ENCODE measurements around the gene IFNW1.
"Not testable (repeated sequence)": the region's sequence is repeated elsewhere in the genome, so short reads cannot be mapped to it uniquely, and the experiment has no call there.

Gene IFNW1

GRCh38 chr9:21141427-21141882 lies at the start of gene IFNW1:
IFNW1 (minus strand) TSS chr9:21141832; CDS start chr9:21141570, 262 bp downstream.
- no peak within 1 kb of the TSS for H3K4me3 Mint-ChIP-seq

GRCh38 chr9:21187487-21187886 lies 45.9 kb upstream of the IFNW1 start, which contains the start of gene IFNA4:
IFNA4 (minus strand) TSS chr9:21187587; CDS start chr9:21187531, 56 bp downstream.
- not testable (repeated sequence) for DNase-seq; H3K4me1 Mint-ChIP-seq; H3K9me3 Mint-ChIP-seq; H3K36me3 Mint-ChIP-seq (ENCODE audit: low read depth); H3K27me3 Mint-ChIP-seq; ATAC-seq; H3K27ac Mint-ChIP-seq; H3K4me3 Mint-ChIP-seq

More at GRCh38 chr9:21141427-21141882, at the start of gene IFNW1:
- no peaks in the 10 kb centered on the region for H3K36me3 Mint-ChIP-seq (ENCODE audit: low read depth)
- no peaks in the 10 kb centered on the region for H3K9me3 Mint-ChIP-seq
- ATAC-seq (no peak), DNase-seq (no peak)
- H3K4me1 Mint-ChIP-seq, result peaks cover 11% of the 10 kb centered on the region
- H3K27ac Mint-ChIP-seq, result no peak within 1 kb of the TSS
- H3K27me3 Mint-ChIP-seq, result no peaks in the 10 kb centered on the region

GRCh38 chr9:21182810-21183736 lies 41.4 kb upstream of the IFNW1 start:
- not testable (repeated sequence) for H3K27me3 Mint-ChIP-seq; H3K36me3 Mint-ChIP-seq (ENCODE audit: low read depth); H3K4me3 Mint-ChIP-seq; H3K4me1 Mint-ChIP-seq; H3K9me3 Mint-ChIP-seq; H3K27ac Mint-ChIP-seq
- ATAC-seq (peak; percentile 66), DNase-seq (peak; percentile 8)

DNA sequence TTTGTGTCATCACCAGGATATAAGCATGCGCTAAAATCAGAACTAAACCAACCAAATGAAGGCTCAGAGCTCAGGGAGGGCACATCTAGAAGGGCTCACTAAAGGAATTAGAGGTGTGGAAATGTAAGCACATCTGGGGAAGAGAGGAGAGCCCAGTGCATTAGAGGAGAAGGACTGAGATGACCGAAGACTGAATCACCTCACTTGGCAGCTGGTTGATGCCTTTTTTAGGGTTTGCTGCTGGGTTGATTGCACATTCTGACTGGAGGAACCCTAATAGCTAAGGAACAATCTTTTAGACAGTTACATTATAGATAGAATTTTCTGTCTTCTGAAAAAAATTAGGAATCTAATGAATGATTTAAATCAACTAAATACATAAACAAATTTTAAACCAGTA lies 33.0 kb upstream of the IFNW1 start:
- no peaks in the 10 kb centered on the region for H3K36me3 Mint-ChIP-seq (ENCODE audit: low read depth)
- H3K4me1 Mint-ChIP-seq, result no peaks in the 10 kb centered on the region
- no peaks in the 10 kb centered on the region for H3K9me3 Mint-ChIP-seq
- H3K4me3 Mint-ChIP-seq, result no peak overlapping the region
- ATAC-seq (no peak), DNase-seq (no peak)
- H3K27me3 Mint-ChIP-seq, result peaks cover 2% of the 10 kb centered on the region
- no peak overlapping the region for H3K27ac Mint-ChIP-seq

DNA sequence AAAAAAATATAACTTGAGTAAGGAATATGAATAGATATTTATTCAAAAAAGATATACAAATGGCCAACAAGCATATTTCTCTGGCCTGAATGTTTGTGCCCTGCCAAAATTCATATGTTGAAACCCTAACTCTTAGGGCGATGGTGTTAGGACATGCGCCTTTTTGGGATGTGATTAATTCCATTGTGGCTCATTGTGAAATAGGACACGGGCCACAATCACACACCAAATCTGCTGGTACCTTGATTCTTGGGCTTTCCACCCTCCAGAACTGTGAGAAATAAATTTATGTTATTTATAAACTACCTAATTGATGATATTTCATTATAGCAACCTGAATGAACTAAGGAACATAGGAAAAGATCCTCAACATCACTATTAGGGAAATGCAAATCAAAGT lies 30.5 kb upstream of the IFNW1 start:
- H3K4me1 Mint-ChIP-seq, result no peaks in the 10 kb centered on the region
- H3K27me3 Mint-ChIP-seq, result peaks cover under 1% of the 10 kb centered on the region
- ATAC-seq, result no peak
- H3K9me3 Mint-ChIP-seq, result no peaks in the 10 kb centered on the region
- no peak overlapping the region for H3K4me3 Mint-ChIP-seq
- no peak overlapping the region for H3K27ac Mint-ChIP-seq
- no peak for DNase-seq
- H3K36me3 Mint-ChIP-seq (ENCODE audit: low read depth), result no peaks in the 10 kb centered on the region

- Mint-ChIP-seq H3K4me1 (no peaks in the 10 kb centered on the region), H3K27ac (no peak overlapping the region), H3K9me3 (no peaks in the 10 kb centered on the region), H3K36me3 (ENCODE audit: low read depth) (no peaks in the 10 kb centered on the region), H3K27me3 (no peaks in the 10 kb centered on the region), H3K4me3 (no peak overlapping the region)
- ATAC-seq, result no peak
- no peak for DNase-seq
Observed at GRCh38 chr9:21171351-21171750, 29.7 kb upstream of the IFNW1 start.

DNA sequence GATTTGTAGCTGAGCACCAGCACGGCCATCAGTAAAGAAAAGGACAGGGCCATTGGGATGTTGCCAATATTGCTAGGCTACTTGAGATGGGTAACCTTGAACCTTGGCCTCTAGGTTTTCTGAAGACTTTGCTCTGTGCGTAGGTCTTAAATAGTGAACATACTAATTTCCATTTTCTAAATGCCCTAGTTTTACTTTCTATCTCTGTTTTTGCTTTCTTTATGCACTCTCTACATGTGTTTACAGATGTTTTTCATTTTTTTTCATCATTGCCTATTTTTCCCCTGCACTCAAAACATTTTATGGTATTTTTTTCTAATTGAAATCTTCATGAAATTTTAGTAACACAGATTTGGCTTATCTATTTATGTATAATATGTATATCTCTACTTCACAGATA lies 24.9 kb upstream of the IFNW1 start, which contains the start of gene IFNA21:
IFNA21 (minus strand) TSS at position 101 of the 400 bp plus-strand sequence; CDS start at position 53, 48 bp downstream.
- not testable (repeated sequence) for H3K4me1 Mint-ChIP-seq, H3K27me3 Mint-ChIP-seq, H3K4me3 Mint-ChIP-seq

GRCh38 chr9:21165516-21165915 lies 23.9 kb upstream of the IFNW1 start:
- no peaks in the 10 kb centered on the region for H3K27me3 Mint-ChIP-seq
- H3K4me3 Mint-ChIP-seq, result no peak overlapping the region
- no peak for ATAC-seq
- H3K36me3 Mint-ChIP-seq (ENCODE audit: low read depth), result no peaks in the 10 kb centered on the region
- peaks cover 16% of the 10 kb centered on the region for H3K4me1 Mint-ChIP-seq
- DNase-seq, result no peak
- H3K27ac Mint-ChIP-seq, result no peak overlapping the region
- no peaks in the 10 kb centered on the region for H3K9me3 Mint-ChIP-seq

More for the DNA sequence above, 24.9 kb upstream of the IFNW1 start, which contains the start of gene IFNA21:
- not testable (repeated sequence) for H3K36me3 Mint-ChIP-seq (ENCODE audit: low read depth); DNase-seq; H3K27ac Mint-ChIP-seq; H3K9me3 Mint-ChIP-seq; ATAC-seq

DNA sequence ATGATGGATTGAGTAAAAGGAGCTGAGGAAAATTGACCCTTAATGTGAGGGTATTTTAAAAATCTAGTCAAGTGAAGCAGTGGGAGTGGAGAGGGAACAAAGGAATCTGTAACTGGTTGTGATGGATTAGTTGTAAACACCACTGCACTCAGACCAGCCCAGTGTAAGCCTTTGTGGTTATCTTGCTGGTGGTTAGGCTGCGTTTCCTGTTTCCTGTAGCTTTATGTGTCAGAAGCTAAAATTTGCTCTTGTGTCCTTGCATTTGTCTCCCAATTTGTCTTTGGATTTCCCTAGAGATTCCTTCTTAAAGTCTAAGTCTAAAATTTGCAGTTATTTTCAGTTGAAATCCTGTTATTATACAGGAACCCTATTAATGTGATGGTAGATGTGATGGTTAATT lies 18.5 kb upstream of the IFNW1 start:
- DNase-seq, result peak; percentile 11
- peak; percentile 78 for ATAC-seq
- Mint-ChIP-seq H3K27me3 (no peaks in the 10 kb centered on the region), H3K4me3 (no peak overlapping the region), H3K27ac (no peak overlapping the region), H3K36me3 (ENCODE audit: low read depth) (no peaks in the 10 kb centered on the region), H3K4me1 (peaks cover 28% of the 10 kb centered on the region), H3K9me3 (peaks cover 8% of the 10 kb centered on the region)

DNA sequence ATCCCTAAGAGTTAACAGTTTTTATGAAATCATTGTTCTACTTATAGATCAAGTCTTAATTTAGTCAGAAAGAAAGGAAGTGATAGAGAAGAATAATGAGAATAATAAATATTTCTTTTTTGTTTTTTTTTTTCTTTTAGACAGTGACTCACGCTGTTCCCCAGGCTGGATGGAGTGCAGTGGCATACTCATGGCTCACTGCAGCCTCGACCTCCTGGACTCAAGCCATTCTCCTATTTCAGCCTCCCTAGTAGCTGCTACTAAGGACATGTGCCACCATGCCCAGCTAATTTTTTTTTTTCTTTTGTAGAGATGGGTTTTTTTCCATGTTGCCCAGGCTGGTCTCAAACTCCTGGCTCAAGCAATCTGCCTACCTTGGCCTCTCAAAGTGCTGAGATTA lies 13.9 kb upstream of the IFNW1 start:
- H3K4me3 Mint-ChIP-seq, result no peak overlapping the region
- no peaks in the 10 kb centered on the region for H3K27me3 Mint-ChIP-seq
- peaks cover 18% of the 10 kb centered on the region for H3K4me1 Mint-ChIP-seq
- H3K27ac Mint-ChIP-seq, result no peak overlapping the region
- DNase-seq, result no peak
- peaks cover 8% of the 10 kb centered on the region for H3K9me3 Mint-ChIP-seq
- no peak for ATAC-seq
- no peaks in the 10 kb centered on the region for H3K36me3 Mint-ChIP-seq (ENCODE audit: low read depth)

GRCh38 chr9:21154018-21154608 lies 12.5 kb upstream of the IFNW1 start:
- Mint-ChIP-seq H3K27me3 (peaks cover 5% of the 10 kb centered on the region), H3K4me1 (peaks cover 7% of the 10 kb centered on the region), H3K4me3 (no peak overlapping the region), H3K36me3 (ENCODE audit: low read depth) (no peaks in the 10 kb centered on the region), H3K27ac (no peak overlapping the region), H3K9me3 (peaks cover 9% of the 10 kb centered on the region)
- DNase-seq, result no peak
- no peak for ATAC-seq

- no peaks in the 10 kb centered on the region for H3K36me3 Mint-ChIP-seq (ENCODE audit: low read depth)
- ATAC-seq (no peak), DNase-seq (no peak)
- peaks cover 14% of the 10 kb centered on the region for H3K9me3 Mint-ChIP-seq
- peaks cover 5% of the 10 kb centered on the region for H3K27me3 Mint-ChIP-seq
- H3K27ac Mint-ChIP-seq, result no peak overlapping the region
- H3K4me3 Mint-ChIP-seq, result no peak overlapping the region
- peaks cover 6% of the 10 kb centered on the region for H3K4me1 Mint-ChIP-seq
Observed at GRCh38 chr9:21153336-21154017, 11.8 kb upstream of the IFNW1 start.

- Mint-ChIP-seq H3K9me3 (peaks cover 21% of the 10 kb centered on the region), H3K27ac (no peak overlapping the region), H3K27me3 (no peaks in the 10 kb centered on the region), H3K4me3 (no peak overlapping the region), H3K36me3 (ENCODE audit: low read depth) (no peaks in the 10 kb centered on the region), H3K4me1 (peaks cover 11% of the 10 kb centered on the region)
- DNase-seq, result no peak
- no peak for ATAC-seq
Observed at GRCh38 chr9:21144603-21145002, 3.0 kb upstream of the IFNW1 start.

- no peak overlapping the region for H3K27ac Mint-ChIP-seq
- no peaks in the 10 kb centered on the region for H3K27me3 Mint-ChIP-seq
- no peaks in the 10 kb centered on the region for H3K9me3 Mint-ChIP-seq
- no peaks in the 10 kb centered on the region for H3K36me3 Mint-ChIP-seq (ENCODE audit: low read depth)
- ATAC-seq (no peak), DNase-seq (no peak)
- H3K4me1 Mint-ChIP-seq, result no peaks in the 10 kb centered on the region
- no peak overlapping the region for H3K4me3 Mint-ChIP-seq
Observed at GRCh38 chr9:21137020-21137419, 4.6 kb downstream of the IFNW1 start.

All from activated naive CD8-positive, alpha-beta T cell treated with anti-CD3 and anti-CD28 coated beads, Interleukin-2, amount 50 U/mL, for 24 hours (primary cell).